Fibroblast of lung (primary cell): Measurements from ENCODE around the gene TRIM15.

Experiments used
- CTCF ChIP-seq, 2 donors: IDR thresholded peaks in 1 of 2; conservative IDR thresholded peaks in 1 of 2; 1 replicate in 1 of 2; 2 replicates in 1 of 2; pipeline ENCODE4 v1.5.1; 2011 to 2012; ENCODE audit warnings: low read length in 2 of 2, control low read depth in 1 of 2, inconsistent platforms in 1 of 2, low read depth in 1 of 2, mild to moderate bottlenecking in 1 of 2
- EZH2 ChIP-seq: IDR thresholded peaks from 2 replicates; pipeline ENCODE4 v1.5.1; 2012; ENCODE audit warnings: low read length, control low read depth, mild to moderate bottlenecking; ENCODE audit errors: missing control alignments

- no peak for TF ChIP-seq CTCF (conservative IDR thresholded peaks at IDR 0.05 in 1 of 2, IDR thresholded peaks at IDR 0.05 in 1 of 2; ENCODE audit: low read depth in 1 of 2, low read length in 2 of 2)
- no peak for TF ChIP-seq EZH2
Observed at GRCh38 chr6:30135147-30135546, 28.2 kb upstream of the TRIM15 start.
